Epithelial cell of esophagus (primary cell): Measurements from ENCODE around the gene TADA2B.

Experiments
- DNase-seq: peaks from one replicate; pipeline ENCODE4 v3.0.0; 2010; ENCODE audit warnings: low read depth
- H3K4me3 ChIP-seq: 2 replicates; pipeline ENCODE4 v1.5.1; 2011; ENCODE audit warnings: mild to moderate bottlenecking, low read length, control low read depth
- TF ChIP-seq, protein P1 (sequence below): IDR thresholded peaks from 2 replicates; pipeline ENCODE4 v1.5.1; 2011; ENCODE audit warnings: low read depth, mild to moderate bottlenecking, low read length, control low read depth, inconsistent platforms; ENCODE audit not compliant: insufficient read depth; ENCODE audit errors: missing control alignments

Gene TADA2B

GRCh38 chr4:7003176-7003878, 39.8 kb upstream of the TADA2B start:
- DNase-seq = no peak
- TF ChIP-seq, protein P1, sequence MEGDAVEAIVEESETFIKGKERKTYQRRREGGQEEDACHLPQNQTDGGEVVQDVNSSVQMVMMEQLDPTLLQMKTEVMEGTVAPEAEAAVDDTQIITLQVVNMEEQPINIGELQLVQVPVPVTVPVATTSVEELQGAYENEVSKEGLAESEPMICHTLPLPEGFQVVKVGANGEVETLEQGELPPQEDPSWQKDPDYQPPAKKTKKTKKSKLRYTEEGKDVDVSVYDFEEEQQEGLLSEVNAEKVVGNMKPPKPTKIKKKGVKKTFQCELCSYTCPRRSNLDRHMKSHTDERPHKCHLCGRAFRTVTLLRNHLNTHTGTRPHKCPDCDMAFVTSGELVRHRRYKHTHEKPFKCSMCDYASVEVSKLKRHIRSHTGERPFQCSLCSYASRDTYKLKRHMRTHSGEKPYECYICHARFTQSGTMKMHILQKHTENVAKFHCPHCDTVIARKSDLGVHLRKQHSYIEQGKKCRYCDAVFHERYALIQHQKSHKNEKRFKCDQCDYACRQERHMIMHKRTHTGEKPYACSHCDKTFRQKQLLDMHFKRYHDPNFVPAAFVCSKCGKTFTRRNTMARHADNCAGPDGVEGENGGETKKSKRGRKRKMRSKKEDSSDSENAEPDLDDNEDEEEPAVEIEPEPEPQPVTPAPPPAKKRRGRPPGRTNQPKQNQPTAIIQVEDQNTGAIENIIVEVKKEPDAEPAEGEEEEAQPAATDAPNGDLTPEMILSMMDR = no peak
- H3K4me3 ChIP-seq = no peak overlapping the region

- peak; percentile 64 for DNase-seq
- no peak overlapping the region for H3K4me3 ChIP-seq
- TF ChIP-seq, protein P1 = no peak
Observed at GRCh38 chr4:7003879-7004240, 39.3 kb upstream of the TADA2B start.

DNA sequence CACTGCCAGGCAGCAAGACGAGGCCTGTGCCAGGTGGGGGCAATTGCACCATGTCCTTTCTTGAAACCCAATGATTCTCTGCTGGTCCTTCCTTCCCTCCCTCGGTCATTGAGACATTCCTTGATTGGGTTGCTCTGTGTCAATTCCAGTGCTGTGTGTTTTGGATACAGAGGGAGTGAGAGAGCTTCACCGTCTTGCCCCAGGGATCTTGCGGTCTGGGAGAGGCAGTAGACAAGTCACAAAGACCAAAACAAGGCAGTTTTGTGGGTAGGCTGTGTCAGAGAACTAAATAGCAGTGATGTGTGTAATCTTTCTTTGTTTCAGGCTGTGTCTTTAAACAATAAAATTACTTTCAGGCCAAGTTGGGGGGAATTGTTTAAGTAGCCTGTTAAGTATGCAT, 38.8 kb upstream of the TADA2B start:
- DNase-seq = peak; percentile 98

DNA sequence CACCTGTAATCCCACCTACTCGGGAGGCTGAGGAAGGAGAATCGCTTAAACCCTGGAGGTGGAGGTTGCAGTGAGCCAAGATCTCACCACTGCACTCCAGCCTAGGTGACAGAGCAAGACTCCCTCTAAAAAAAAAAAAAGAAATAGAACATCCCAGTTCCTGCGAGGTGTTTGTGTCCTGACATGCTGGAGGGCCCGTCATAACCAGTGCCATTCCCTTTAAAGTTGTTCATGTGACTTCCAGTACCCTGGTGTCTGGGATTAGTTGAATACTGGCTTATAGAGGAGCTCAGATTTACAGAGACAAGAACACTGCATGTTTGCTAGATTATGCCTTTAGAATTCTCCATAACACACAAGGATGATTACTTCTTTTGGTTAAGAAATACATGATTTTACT, 37.6 kb upstream of the TADA2B start:
- no peak overlapping the region for H3K4me3 ChIP-seq
- TF ChIP-seq, protein P1 = no peak
- peak; percentile 72 for DNase-seq

More for the DNA sequence above, 38.8 kb upstream of the TADA2B start:
- TF ChIP-seq, protein P1 = no peak
- no peak overlapping the region for H3K4me3 ChIP-seq

DNA sequence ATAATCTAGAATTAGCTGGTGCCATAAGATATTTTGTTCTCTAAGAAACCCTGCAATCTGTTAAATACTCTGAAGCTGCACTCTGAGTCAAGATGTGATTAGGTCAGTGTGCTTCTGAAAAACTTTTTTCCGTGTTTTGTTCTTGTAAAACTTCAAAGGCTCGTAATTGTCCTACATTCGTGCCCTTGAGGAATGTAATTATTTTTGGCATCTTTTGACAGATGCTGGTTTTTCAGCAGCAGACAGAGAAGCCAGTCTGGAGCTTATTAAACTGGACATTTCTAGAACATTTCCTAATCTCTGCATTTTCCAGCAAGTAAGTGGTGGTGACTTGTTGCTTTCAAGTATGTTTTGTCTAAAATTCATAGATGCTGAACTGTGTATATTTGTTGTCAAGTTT, 36.8 kb upstream of the TADA2B start:
- TF ChIP-seq, protein P1 = no peak
- no peak overlapping the region for H3K4me3 ChIP-seq
- DNase-seq = no peak

- TF ChIP-seq, protein P1 = no peak
- DNase-seq = no peak
- H3K4me3 ChIP-seq = no peak overlapping the region
Observed at GRCh38 chr4:7007142-7007907, 35.8 kb upstream of the TADA2B start.
